Lower leg skin (tissue), 3 donors: Measurements from ENCODE around the gene EPB41L2.

ENCODE experiments used
- CTCF ChIP-seq, 3 donors: fragments of 450-650 bp; IDR thresholded peaks; one replicate each; pipeline ENCODE4 v1.5.1; 2016; ENCODE audit warnings: antibody characterized with exemption in 3 of 3, mild to moderate bottlenecking in 3 of 3, moderate library complexity in 2 of 3
- POLR2A ChIP-seq, 2 donors: fragments of 450-650 bp; IDR thresholded peaks; one replicate each; pipeline ENCODE4 v1.6.1; 2016 to 2017; ENCODE audit warnings: antibody characterized with exemption in 2 of 2, mild to moderate bottlenecking in 1 of 2, moderate library complexity in 1 of 2

DNA sequence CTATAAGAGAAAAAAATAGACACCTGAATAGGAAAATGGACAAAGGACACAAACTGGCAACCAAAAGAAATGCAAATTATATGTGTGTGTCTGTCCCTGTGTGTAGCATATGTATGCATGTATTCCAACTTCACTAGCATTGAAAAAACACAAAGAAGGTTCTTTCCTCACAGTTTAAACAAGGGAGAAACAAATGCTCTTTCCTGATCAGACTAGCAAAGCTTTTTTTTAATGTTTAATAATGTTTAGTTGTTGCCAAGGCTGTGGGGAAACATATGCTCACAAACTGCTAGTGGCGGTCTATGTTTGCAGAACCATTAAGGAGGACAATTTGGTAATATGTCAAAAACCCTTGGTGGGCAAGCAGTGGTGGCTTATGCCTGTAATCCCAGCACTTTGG, 213.5 kb downstream of the EPB41L2 start:
- no peak for TF ChIP-seq CTCF (IDR thresholded peaks at IDR 0.05)
- TF ChIP-seq POLR2A (IDR thresholded peaks at IDR 0.05), result no peak
